ENCODE measurements around the gene POMZP3.
A peak's percentile ranks its signal among the peaks of the same experiment; 100 is the strongest.
"Not testable (repeated sequence)": the region's sequence is repeated elsewhere in the genome, so short reads cannot be mapped to it uniquely, and the experiment has no call there.

The POMZP3 gene

DNA sequence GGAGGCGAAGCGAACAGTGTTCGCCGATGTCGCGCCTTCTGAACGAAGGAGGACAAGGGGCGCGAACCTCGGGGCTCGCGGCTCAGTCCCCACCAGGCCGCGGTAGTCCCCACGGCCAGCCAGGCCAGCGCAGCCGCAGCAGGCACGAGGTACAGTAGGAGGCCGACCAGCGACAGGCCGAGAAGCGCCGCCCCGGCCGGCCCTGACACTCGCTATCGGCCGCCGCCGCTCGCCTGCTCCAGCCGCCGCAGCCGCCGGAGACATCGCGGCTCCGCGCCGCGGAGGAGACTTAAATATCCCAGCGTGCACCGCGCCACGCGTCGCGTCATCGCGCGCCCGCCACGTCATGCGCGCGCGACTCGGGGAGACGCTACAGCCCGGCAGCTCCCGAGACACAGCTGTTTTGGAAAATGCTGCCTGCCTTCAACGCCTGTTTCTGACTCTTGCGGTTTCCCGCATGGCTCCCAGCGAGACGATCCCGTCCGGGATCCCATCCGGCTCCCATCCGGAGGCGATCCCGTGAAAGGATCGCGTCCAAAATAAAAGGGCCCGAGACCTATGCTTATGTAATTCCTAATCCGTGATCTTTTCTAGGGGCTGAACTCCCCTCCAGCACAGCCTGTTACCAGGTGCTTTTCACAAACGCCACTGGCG, at the start of gene POMZP3:
Gene POMZP3 (minus strand): TSS at position 291 of the 654 bp plus-strand sequence. CDS start 1,215 bp downstream, outside the sequence.
- DNase-seq (ENCODE audit: low read depth, low spot score) = not testable (repeated sequence)
- peak within 1 kb of the TSS; percentile 61 for H3K27ac ChIP-seq

DNA sequence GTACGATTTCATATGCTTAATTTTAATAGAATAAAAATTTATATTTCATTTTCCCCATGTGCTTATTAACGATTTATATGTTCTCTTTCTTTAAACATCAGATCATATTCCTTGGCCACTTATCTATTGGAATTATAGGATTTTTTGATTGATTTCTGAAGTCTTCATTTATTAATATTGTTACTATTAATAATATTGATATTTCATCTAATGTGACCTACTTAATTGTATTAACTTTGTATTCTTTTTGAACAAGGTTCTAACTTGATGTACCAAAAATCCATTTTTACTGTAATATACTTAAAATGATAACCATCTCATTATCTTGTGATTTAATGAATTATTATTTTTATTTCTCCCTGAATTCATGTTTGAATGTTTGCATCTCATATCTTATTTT, 48.7 kb upstream of the POMZP3 start:
- not testable (repeated sequence) for DNase-seq (ENCODE audit: low read depth, low spot score); H3K27ac ChIP-seq

GRCh38 chr7:76673346-76673745, 46.3 kb upstream of the POMZP3 start:
- not testable (repeated sequence) for H3K27ac ChIP-seq; DNase-seq (ENCODE audit: low read depth, low spot score)

DNA sequence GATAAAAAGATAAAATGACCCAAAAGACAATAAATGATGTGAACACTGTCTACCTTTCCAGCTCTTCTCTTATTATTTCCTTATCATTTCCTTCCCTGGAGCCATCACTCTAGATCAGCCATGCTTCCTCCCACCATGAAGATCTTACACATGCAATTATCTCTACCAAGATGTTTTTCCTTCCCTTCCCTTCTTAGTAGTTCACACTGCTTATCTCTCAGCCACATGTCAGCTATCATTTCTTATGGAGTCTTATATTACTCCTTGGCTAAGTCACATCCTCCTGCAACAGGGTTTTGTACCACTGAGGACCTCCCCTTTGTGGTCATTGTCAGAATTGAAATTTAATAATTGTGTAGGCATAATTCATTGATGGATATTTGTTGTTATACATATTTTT, 32.1 kb upstream of the POMZP3 start:
- DNase-seq (ENCODE audit: low read depth, low spot score); H3K27ac ChIP-seq: not testable (repeated sequence)

DNA sequence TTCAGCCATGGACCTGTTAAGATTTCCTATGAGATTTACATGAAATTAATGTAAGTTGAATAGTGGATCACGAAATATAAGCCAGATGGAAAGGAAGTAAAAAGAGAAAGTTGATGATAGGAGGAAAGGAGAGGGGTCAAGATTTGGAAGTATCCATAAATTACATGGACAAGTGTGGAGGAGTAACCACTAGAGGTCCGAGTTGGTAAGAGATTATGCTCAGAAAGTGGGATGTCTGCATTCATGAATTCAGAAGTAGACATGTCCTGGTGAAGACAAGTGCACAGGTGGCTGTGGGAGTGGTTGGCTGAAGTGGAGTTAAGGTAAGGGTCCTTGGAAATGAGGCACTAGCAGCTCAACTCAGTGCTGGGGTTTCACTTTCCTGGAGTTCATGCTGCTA, 29.3 kb upstream of the POMZP3 start:
- DNase-seq (ENCODE audit: low read depth, low spot score); H3K27ac ChIP-seq: not testable (repeated sequence)

- not testable (repeated sequence) for H3K27ac ChIP-seq; DNase-seq (ENCODE audit: low read depth, low spot score)
Observed at GRCh38 chr7:76642620-76643019, 15.5 kb upstream of the POMZP3 start.

DNA sequence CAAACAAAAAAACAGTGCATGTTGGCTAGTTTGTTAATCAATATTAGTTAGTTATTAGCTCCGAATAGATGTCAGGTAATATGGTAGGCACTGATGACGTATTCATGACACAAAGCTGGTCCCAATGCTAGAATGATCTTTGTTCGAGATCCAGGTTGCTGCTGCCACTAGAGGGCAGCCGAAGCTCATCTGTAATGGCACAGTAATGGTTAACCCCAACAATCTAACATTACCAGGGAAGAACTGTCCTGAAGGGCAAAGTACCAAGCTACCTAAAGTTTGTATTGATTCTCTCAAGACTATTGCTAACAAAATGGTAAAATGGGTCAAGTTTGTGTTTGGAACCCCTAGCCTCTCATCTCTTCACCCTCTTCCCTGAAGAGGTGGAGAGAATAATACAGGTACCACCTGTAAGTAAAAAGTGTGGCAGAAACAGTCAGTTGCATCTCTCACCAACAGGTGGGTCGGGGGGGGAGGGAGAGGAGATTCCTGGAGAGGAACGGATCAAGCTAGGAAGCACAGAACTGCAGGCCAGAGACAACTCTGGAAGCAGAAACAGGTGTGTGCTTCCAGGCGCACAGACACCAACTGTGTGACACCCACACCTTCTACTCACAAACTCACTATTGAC, 10.1 kb upstream of the POMZP3 start:
- H3K27ac ChIP-seq; DNase-seq (ENCODE audit: low read depth, low spot score): not testable (repeated sequence)

DNA sequence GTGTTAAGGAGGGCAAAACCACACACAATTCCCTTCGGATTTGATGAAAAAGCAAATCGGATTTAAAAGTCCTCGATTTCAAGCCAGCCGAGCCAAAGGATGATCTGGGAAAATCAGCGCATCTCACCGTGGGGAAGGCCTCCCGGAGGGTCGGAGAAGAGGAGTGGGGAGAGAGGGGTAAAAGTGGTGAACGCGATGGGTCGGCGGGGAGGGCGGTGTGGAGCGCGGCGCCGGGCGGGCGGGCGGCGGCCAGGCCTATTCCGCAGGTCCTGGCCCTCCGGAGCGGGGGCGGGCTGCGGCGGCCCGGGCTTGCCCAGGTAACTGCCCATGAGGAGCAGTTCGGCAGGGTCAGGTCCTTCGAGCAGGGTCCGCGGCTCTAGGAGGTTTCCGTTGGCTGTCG, 498 bp downstream of the POMZP3 start:
- peak overlapping the region; percentile 61 for H3K27ac ChIP-seq
- not testable (repeated sequence) for DNase-seq (ENCODE audit: low read depth, low spot score)

GRCh38 chr7:76619439-76620190, 7.5 kb downstream of the POMZP3 start:
- not testable (repeated sequence) for DNase-seq (ENCODE audit: low read depth, low spot score)
- peak overlapping the region; percentile 37 for H3K27ac ChIP-seq

DNA sequence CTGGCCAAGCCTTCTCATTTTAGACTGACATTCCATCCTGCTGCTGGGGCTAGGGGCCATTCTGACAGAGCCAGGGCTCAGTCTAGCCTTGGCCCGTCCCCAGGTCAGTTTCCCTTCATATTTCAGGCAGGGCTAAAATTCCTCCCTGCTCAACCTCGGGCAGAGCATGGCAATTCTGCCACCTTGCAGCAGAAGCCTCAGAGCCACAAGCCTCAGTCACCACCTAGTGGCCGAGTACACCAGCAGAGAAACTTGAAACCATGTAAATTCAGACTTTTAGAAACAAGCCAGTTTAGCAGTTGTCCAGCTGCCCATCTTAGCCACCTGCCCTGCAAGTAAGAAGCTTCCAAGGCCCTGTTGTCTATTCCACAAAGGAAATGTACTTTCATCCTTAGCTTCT, 13.3 kb downstream of the POMZP3 start:
- DNase-seq (ENCODE audit: low read depth, low spot score); H3K27ac ChIP-seq: not testable (repeated sequence)

- H3K27ac ChIP-seq = peak overlapping the region; percentile 50
- DNase-seq (ENCODE audit: low read depth, low spot score) = not testable (repeated sequence)
Observed at GRCh38 chr7:76612232-76612631, 14.8 kb downstream of the POMZP3 start.

DNA sequence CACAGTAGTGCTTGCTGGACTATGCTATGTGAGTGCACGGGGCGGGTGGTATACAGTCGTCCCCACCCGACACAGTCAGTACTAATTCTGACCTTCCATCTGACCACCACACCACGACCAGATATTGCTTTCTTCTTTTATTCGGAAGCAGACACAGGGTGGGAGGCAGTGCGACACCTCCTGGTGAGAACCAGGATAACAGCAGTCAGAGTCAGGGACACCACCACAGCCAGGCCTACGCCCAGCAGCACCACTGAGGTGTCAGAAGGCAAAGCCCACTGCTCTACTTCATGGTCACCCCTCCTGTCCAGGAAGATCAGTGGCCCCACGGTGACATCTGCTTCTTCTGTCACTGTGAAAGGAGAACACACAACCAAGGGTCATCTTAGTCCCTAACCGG, 17.2 kb downstream of the POMZP3 start:
- H3K27ac ChIP-seq; DNase-seq (ENCODE audit: low read depth, low spot score): not testable (repeated sequence)

GRCh38 chr7:76608469-76608868, 18.6 kb downstream of the POMZP3 start:
- peak overlapping the region; percentile 37 for H3K27ac ChIP-seq
- DNase-seq (ENCODE audit: low read depth, low spot score) = not testable (repeated sequence)

DNA sequence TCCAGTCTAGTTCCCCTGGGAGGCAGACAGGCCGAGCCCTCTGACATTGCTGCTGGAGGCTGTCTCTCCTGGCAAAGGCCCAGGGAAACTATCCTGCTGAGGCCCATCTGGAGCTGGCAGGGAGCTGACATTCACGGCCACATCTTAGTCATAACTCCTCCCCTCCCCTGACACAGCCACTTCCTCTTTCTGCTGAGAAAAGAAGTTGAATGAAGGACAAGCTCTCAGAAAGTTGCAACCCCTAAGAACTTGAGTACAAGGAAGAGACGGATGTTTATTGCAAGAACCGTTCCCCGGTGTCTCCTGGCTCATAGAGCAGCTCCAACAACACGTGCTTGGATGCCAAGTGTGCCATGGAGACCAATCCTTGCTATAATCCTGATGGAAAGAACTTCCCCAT, 21.1 kb downstream of the POMZP3 start:
- peak; percentile 77 for DNase-seq (ENCODE audit: low read depth, low spot score)
- H3K27ac ChIP-seq = peak overlapping the region; percentile 36

- H3K27ac ChIP-seq = peak overlapping the region; percentile 78
- not testable (repeated sequence) for DNase-seq (ENCODE audit: low read depth, low spot score)
Observed at GRCh38 chr7:76600650-76601049, 26.4 kb downstream of the POMZP3 start.

GRCh38 chr7:76600116-76600482, 27.0 kb downstream of the POMZP3 start:
- not testable (repeated sequence) for DNase-seq (ENCODE audit: low read depth, low spot score)
- H3K27ac ChIP-seq = peak overlapping the region; percentile 78

GRCh38 chr7:76598590-76599264, 28.4 kb downstream of the POMZP3 start:
- DNase-seq (ENCODE audit: low read depth, low spot score) = not testable (repeated sequence)
- H3K27ac ChIP-seq = peak overlapping the region; percentile 78

DNA sequence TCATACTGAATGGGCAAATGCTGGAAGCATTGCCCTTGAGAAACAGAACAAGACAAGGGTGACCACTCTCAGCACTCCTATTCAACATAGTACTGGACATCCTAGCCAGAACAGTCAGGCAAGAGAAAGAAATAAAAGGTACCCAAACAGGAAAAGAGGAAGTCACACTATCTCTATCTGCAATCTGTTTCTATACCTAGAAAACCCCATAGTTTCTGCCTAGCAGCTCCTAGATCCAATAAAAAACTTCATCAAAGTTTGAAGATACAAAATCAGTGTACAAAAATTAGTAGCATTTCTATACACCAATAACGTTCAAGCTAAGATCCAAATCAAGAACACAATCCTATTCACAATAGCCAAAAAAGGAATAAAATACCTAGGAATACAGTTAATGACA, 29.8 kb downstream of the POMZP3 start:
- H3K27ac ChIP-seq; DNase-seq (ENCODE audit: low read depth, low spot score): not testable (repeated sequence)

GRCh38 chr7:76592694-76593093, 34.4 kb downstream of the POMZP3 start:
- not testable (repeated sequence) for H3K27ac ChIP-seq; DNase-seq (ENCODE audit: low read depth, low spot score)

GRCh38 chr7:76591602-76592304, 35.3 kb downstream of the POMZP3 start:
- not testable (repeated sequence) for H3K27ac ChIP-seq; DNase-seq (ENCODE audit: low read depth, low spot score)

Data from epithelial cell of prostate (primary cell).